GM12891 (cell line): ENCODE data around the gene KRTAP9-1.

Experiments used
- DNase-seq: peaks from one replicate; pipeline ENCODE4 v3.0.0; 2011; ENCODE audit warnings: low spot score; ENCODE audit not compliant: insufficient read length
- FAIRE-seq: peaks from 2 replicates; lab custom pipeline; 2011; peaks lifted over from hg19 to GRCh38; lab: Jason Lieb, UNC
- PAX5 ChIP-seq: IDR thresholded peaks from 2 replicates; pipeline ENCODE4 v1.6.1; 2011; ENCODE audit warnings: low read length, moderate library complexity, mild to moderate bottlenecking; ENCODE audit not compliant: insufficient read depth, severe bottlenecking
- POLR2A ChIP-seq: IDR thresholded peaks from 2 replicates; pipeline ENCODE4 v1.6.1; 2011; ENCODE audit warnings: low read depth, low read length, control low read depth
- POLR2AphosphoS5 ChIP-seq: IDR thresholded peaks from 2 replicates; pipeline ENCODE4 v1.6.1; 2011; ENCODE audit warnings: low read depth, low read length, control low read depth
- POU2F2 ChIP-seq: IDR thresholded peaks from 2 replicates; pipeline ENCODE4 v1.6.1; 2011; ENCODE audit warnings: low read depth, mild to moderate bottlenecking, control low read depth, low read length, moderate library complexity
- SPI1 ChIP-seq: IDR thresholded peaks from 2 replicates; pipeline ENCODE4 v1.6.1; 2011; ENCODE audit warnings: low read depth, low read length, control low read depth
- TAF1 ChIP-seq: IDR thresholded peaks from 2 replicates; pipeline ENCODE4 v1.6.1; 2011; ENCODE audit warnings: low read depth, low read length, control low read depth

Gene KRTAP9-1

DNA sequence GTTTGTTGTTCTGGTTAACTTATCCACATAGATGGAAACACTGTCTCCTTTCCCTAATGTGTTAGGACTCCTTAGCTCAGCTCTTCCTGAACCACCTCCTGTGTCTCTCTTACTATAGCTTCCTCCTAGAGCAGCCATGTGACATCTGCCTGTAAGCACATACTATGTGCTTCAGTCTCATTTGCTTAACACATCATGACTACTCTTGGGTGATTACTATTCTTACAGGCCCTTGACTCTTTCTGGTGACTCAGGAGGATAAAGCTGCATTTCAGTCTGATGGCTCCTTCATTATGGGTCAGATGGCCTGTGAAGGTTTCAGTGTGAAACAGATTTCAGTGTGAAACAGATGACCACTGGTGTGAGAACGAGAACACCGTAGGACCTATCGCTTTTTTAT lies 11.3 kb upstream of the KRTAP9-1 start:
- TF ChIP-seq TAF1 (no peak), SPI1 (no peak), POU2F2 (no peak), PAX5 (no peak), POLR2A (no peak), POLR2AphosphoS5 (no peak)
- DNase-seq (no peak), FAIRE-seq (no peak)

DNA sequence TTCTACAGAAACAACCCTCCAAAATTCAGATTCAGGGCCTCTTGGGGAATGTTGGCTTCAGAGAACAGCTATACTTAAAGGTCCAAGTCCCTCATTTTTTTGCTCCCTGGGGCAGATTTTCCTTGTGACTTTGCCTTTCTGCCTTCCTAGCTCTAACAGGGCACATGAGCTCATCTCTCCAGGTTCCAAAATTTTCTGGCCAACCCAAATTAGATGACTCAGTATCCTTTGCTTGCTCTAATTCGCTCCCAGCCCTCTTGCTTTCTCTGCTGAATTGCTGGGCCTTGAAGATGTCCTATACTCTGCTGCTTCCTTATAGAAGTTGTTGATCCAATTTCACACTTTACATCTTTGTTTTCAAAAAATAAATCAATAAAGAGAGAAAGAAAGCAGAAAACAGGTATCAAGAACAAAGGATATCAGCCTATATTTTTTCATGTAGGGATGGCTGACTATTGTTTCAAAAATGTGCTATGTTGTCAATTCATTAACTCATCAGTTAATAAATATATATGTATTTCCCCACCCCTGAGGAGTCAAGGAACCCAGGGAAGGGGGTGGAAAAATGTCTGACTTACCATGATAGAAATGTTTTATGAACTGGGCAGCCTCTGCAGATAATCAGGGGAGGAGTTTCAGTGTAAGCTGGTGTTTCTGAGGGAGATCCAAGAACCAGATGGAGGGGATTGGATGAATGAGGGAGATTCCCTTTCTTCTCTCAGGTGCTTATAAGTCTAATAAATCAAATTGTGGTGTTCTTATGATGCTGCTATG lies 10.7 kb upstream of the KRTAP9-1 start:
- TF ChIP-seq POU2F2 (no peak), POLR2A (no peak), TAF1 (no peak), POLR2AphosphoS5 (no peak), SPI1 (no peak), PAX5 (no peak)
- no peak for FAIRE-seq

DNA sequence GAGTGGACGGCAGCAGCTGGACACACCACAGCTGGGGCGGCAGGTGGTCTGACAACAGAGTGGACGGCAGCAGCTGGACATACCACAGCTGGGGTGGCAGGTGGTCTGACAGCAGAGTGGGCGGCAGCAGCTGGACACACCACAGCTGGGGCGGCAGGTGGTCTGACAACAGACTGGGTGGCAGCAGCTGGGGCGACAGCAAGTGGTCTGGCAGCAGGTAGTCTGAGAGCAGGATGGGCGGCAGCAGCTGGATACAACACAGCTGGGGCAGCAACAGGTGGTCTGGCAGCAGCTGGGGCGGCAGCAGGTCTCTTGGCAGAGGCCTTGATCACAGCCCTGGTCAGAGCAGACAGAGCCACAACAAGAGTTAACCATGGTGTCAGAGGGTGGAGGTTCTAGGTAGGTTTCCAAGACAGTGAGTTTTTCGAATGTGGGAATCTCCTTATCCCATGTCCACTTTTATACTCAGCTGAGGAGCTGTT lies 5.2 kb upstream of the KRTAP9-1 start, which contains the start of gene KRTAP4-1:
TSS of gene KRTAP4-1 (minus strand) at position 432 of the 482 bp plus-strand sequence. CDS start at position 375, 57 bp downstream.
- no peak for DNase-seq
- no peak for FAIRE-seq
- TF ChIP-seq POLR2AphosphoS5 = no peak

More for the DNA sequence above, 10.7 kb upstream of the KRTAP9-1 start:
- no peak for DNase-seq

DNA sequence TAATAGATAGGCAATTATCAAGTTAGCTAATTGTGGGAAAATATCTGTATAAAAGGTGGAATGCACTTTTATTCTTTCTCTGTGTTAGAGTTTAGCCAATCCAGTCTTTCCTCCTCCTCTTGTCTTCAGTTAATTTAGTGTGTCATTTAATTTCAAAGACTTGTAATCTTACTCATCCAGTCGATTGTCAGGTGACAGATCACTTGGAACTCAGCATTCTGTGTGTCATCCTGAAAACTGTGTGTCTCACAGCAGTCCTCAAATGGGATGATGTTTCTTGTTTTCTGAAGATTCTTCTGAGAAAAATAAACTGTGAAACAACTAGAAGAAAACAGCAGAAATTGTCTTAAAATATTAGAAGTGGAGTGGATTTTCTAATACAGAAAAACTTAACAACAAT lies 4.7 kb upstream of the KRTAP9-1 start:
- DNase-seq (no peak), FAIRE-seq (no peak)
- no peak for TF ChIP-seq PAX5
- no peak for TF ChIP-seq POLR2AphosphoS5
- TF ChIP-seq POLR2A = no peak
- no peak for TF ChIP-seq POU2F2

DNA sequence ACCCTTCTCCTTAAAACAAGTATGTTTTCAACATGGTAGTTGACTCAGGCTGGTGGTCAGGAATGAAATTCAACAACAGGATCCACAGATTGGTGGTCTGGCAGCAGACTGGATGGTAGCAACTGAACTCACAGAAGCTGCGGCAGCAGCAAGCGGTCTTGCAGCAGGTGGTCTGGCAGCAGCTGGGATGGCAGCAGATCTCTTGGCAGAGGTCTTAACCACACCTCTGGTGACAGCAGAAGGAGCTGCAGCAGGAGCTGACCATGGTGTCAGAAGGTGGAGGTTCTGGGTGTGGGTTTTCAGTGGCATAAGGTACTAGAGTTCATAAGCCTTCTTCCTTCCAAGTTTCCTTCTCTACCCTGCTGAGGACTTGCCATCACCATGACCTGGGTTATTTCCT lies 2.8 kb upstream of the KRTAP9-1 start:
- no peak for FAIRE-seq
- no peak for DNase-seq
- TF ChIP-seq TAF1 = no peak

DNA sequence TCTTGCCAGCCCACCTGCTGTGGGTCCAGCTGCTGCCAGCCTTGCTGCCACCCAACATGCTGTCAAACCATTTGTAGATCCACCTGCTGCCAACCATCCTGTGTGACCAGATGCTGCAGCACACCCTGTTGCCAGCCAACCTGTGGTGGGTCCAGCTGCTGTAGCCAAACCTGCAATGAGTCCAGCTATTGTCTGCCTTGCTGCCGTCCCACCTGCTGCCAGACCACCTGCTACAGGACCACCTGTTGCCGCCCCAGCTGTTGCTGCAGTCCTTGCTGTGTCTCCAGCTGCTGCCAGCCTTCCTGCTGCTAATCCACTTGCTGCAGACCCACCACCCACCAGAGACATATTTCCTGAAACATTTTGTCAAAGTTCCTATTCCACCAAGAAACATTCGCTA lies 641 bp downstream of the KRTAP9-1 start:
- FAIRE-seq = no peak
- DNase-seq = no peak
- TF ChIP-seq SPI1 (no peak), TAF1 (no peak), PAX5 (no peak), POLR2A (no peak), POU2F2 (no peak), POLR2AphosphoS5 (no peak)

DNA sequence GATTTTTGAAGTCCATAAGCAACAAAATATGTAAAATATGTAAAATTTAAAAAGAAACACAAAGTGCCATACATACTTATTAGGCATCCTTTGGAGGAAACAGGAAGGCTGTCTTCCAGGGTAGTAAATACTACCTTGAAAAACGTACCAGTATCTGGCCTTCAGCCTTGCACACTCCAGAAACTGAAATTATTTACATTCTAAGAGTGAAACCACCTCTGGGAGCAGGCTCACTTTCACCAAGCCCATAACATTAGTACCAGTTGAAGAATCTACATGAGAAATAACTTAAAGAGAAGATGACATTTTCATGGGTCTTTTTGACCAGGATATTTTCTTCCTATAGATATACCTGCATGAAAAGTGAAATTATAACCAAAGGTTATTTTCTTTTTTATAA lies 6.4 kb downstream of the KRTAP9-1 start:
- FAIRE-seq = no peak
- DNase-seq = no peak
- TF ChIP-seq TAF1 (no peak), POLR2A (no peak), POLR2AphosphoS5 (no peak), SPI1 (no peak), PAX5 (no peak), POU2F2 (no peak)

DNA sequence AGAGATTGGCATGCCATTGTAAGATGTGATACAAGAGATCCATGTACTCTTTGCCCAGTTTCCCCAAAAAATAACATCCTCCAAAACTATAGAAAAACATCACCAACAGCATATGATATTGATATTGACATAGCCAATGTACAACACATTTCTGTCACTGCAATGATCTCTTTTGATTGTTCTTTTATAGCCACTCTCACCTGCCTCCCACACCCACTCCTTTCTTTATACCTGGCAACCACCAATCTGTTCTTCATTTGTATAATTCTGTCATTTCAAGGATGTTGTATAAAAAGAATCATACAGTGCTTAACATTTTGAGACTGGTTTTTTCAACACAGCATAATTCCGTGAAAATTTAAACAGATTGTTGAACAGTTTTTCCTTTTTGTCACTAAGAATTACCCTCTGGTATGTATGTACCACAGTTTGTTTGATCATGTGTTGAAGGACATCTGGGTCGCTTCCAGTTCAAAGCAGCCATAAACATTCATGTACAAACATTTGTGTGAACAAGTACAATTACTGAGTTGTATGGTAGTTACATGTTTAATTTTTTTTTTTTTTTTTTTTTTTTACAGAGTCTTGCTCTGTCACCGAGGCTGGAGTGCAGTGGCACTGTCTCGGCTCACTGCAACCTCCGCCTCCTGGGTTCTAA lies 9.9 kb downstream of the KRTAP9-1 start:
- no peak for TF ChIP-seq PAX5
- no peak for TF ChIP-seq TAF1
- TF ChIP-seq POLR2AphosphoS5 = no peak
- TF ChIP-seq POU2F2 = no peak
- no peak for FAIRE-seq
- DNase-seq = no peak

DNA sequence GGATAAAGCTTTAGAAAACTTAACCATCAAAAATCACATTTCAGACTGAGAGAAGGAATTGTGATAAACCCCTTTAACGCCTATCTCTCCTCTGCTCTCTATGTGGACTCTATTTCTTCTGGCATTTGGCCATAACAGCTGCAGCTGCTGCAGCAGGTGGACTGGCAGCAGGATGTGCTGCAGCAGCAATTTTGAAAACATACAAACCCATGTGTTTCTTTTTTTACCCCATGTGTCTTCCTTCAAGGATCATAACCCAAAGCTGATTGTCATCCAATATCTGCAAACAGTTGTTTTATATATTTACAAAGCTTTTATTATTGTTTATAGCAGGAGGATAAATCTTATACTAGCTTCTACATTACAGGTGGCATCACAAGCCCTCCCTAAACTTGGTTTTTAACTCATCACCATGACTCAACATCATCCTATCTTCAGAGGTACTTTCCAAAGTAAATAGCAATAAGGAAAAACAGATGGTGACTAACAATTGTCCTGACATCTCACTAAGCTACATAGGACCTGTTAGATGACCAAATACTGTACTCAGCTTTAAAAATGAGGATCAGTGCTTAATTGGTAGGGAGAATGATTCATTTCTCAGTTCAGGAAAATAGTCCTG lies 22.3 kb downstream of the KRTAP9-1 start:
- TF ChIP-seq TAF1 (no peak), POU2F2 (no peak), SPI1 (no peak), POLR2AphosphoS5 (no peak), POLR2A (no peak), PAX5 (no peak)
- no peak for DNase-seq
- FAIRE-seq = no peak
